GM23338 (cell line): Measurements from ENCODE around the gene TTLL9. TPM values are rescaled to one million over a fixed set of nuclear protein-coding genes. Genes with fewer than 3 reads are reported as not detected.

Experiments used
- ATAC-seq: fragments of 200-7000 bp; cut with Tn5 transposase; 3 replicates; pipeline ENCODE4 v1.9.1; 2020
- DNase-seq: peaks from one replicate; pipeline ENCODE4 v3.0.0-alpha.2; 2015; ENCODE audit warnings: low spot score
- H2AFZ ChIP-seq: fragments of 200-600 bp; sonication (generic); 2 replicates; pipeline ENCODE4 v1.8.0; 2016; ENCODE audit warnings: antibody characterized with exemption, mild to moderate bottlenecking, moderate library complexity
- H3F3A ChIP-seq: fragments of 200-600 bp; sonication (generic); replicated peaks from 2 replicates; pipeline ENCODE4 v1.8.0; 2017; ENCODE audit warnings: antibody characterized with exemption, mixed run types, low read depth
- H3K27ac ChIP-seq: fragments of 200-600 bp; sonication (generic); 2 replicates; pipeline ENCODE4 v1.6.1; 2016; ENCODE audit warnings: low read depth
- H3K27me3 ChIP-seq: fragments of 200-600 bp; sonication (generic); 2 replicates; pipeline ENCODE4 v1.8.0; 2016; ENCODE audit warnings: mild to moderate bottlenecking, mixed run types, moderate library complexity; ENCODE audit not compliant: insufficient read depth
- H3K36me3 ChIP-seq: fragments of 200-600 bp; sonication (generic); 2 replicates; pipeline ENCODE4 v1.8.0; 2016; ENCODE audit warnings: mild to moderate bottlenecking; ENCODE audit not compliant: insufficient read depth
- H3K4me1 ChIP-seq: fragments of 200-600 bp; sonication (generic); 2 replicates; pipeline ENCODE4 v1.8.0; 2016; ENCODE audit warnings: mild to moderate bottlenecking, moderate library complexity; ENCODE audit not compliant: insufficient read depth
- H3K4me2 ChIP-seq: fragments of 200-600 bp; sonication (generic); 2 replicates; pipeline ENCODE4 v1.7.1; 2017; ENCODE audit warnings: mixed run types
- H3K4me3 ChIP-seq: fragments of 200-600 bp; sonication (generic); 2 replicates; pipeline ENCODE4 v1.6.1; 2016; ENCODE audit warnings: mixed run types
- H3K79me2 ChIP-seq: fragments of 200-600 bp; sonication (generic); replicated peaks from 2 replicates; pipeline ENCODE4 v1.8.0; 2017; ENCODE audit warnings: mild to moderate bottlenecking; ENCODE audit not compliant: insufficient read depth
- H3K9me2 ChIP-seq: fragments of 200-600 bp; sonication (generic); 2 replicates; pipeline ENCODE4 v1.8.0; 2017; ENCODE audit not compliant: insufficient read depth
- H4K20me1 ChIP-seq: fragments of 200-600 bp; sonication (generic); replicated peaks from 2 replicates; pipeline ENCODE4 v1.8.0; 2017; ENCODE audit warnings: mild to moderate bottlenecking; ENCODE audit not compliant: insufficient read depth
- H3K27ac Mint-ChIP-seq: 2 replicates; pipeline ENCODE4 v1.8.0; 2020; ENCODE audit warnings: inconsistent platforms, mild to moderate bottlenecking, moderate library complexity, mixed read lengths
- H3K27me3 Mint-ChIP-seq: 3 replicates; pipeline ENCODE4 v1.8.0; 2022; ENCODE audit warnings: low read depth, mild to moderate bottlenecking, moderate library complexity, mixed read lengths, inconsistent platforms; ENCODE audit not compliant: insufficient read depth, poor library complexity
- H3K36me3 Mint-ChIP-seq: 3 replicates; pipeline ENCODE4 v1.8.0; 2021; ENCODE audit warnings: low read depth, mild to moderate bottlenecking, inconsistent platforms, moderate library complexity, mixed read lengths
- H3K4me1 Mint-ChIP-seq: 3 replicates; pipeline ENCODE4 v1.8.0; 2020; ENCODE audit warnings: mild to moderate bottlenecking, inconsistent platforms, mixed read lengths
- H3K4me3 Mint-ChIP-seq: 3 replicates; pipeline ENCODE4 v1.8.0; 2021; ENCODE audit warnings: moderate library complexity, mild to moderate bottlenecking, inconsistent platforms, mixed read lengths
- H3K9me3 Mint-ChIP-seq: 3 replicates; pipeline ENCODE4 v1.8.0; 2020; ENCODE audit warnings: moderate library complexity, mild to moderate bottlenecking, inconsistent platforms, mixed read lengths
- CREB1 ChIP-seq: fragments of 250-450 bp; sonication (Bioruptor Pico); IDR thresholded peaks from 2 replicates; pipeline ENCODE4 v1.5.0; 2020; ENCODE audit warnings: low read depth, mild to moderate bottlenecking, moderate library complexity
- EZH2 ChIP-seq: fragments of 200-600 bp; sonication (generic); IDR thresholded peaks from one replicate; pipeline ENCODE4 v1.8.0; 2017; ENCODE audit warnings: antibody characterized with exemption, mild to moderate bottlenecking, low read depth; ENCODE audit not compliant: unreplicated experiment
- EZH2phosphoT487 ChIP-seq: fragments of 200-600 bp; sonication (generic); IDR thresholded peaks from one replicate; pipeline ENCODE4 v1.8.1; 2018; ENCODE audit warnings: antibody characterized with exemption; ENCODE audit not compliant: unreplicated experiment
- JUNB ChIP-seq: IDR thresholded peaks from one replicate; pipeline ENCODE4 v1.6.1; 2016; ENCODE audit warnings: antibody characterized with exemption; ENCODE audit not compliant: unreplicated experiment
- NANOG ChIP-seq: IDR thresholded peaks from 2 replicates; pipeline ENCODE4 v1.6.1; 2016; ENCODE audit warnings: antibody characterized with exemption, borderline replicate concordance
- STAT1 ChIP-seq: IDR thresholded peaks from one replicate; pipeline ENCODE4 v1.6.1; 2016; ENCODE audit warnings: antibody characterized with exemption; ENCODE audit not compliant: unreplicated experiment
- ZNF114 ChIP-seq: fragments of 250-450 bp; sonication (Bioruptor Pico); IDR thresholded peaks from 2 replicates; pipeline ENCODE4 v1.5.0; 2020; ENCODE audit warnings: mild to moderate bottlenecking, moderate library complexity
- ZNF331 ChIP-seq: fragments of 250-450 bp; sonication (Bioruptor Pico); IDR thresholded peaks from 2 replicates; pipeline ENCODE4 v1.5.0; 2020; ENCODE audit warnings: low read depth, mild to moderate bottlenecking, moderate library complexity
- ZNF462 ChIP-seq: fragments of 250-450 bp; sonication (Bioruptor Pico); IDR thresholded peaks from 2 replicates; pipeline ENCODE4 v1.5.0; 2020; ENCODE audit warnings: mild to moderate bottlenecking, moderate library complexity
- polyA plus RNA-seq: library from polyadenylated mRNA; unstranded; fragments of >200 nt; fragmentation: Nextera tagmentation; extraction: Ambion mirVana; gene quantifications from 2 replicates; pipeline ENCODE4 v1.2.1, GENCODE V29; 2016
- total RNA-seq: library from RNA; depleted of rRNA; stranded (reverse); fragments of >200 nt; shearing (Covaris generic); gene quantifications from 2 replicates; pipeline ENCODE4 v1.2.3, GENCODE V29; 2014
- TF ChIP-seq, protein P1 (sequence below): IDR thresholded peaks from 2 replicates; pipeline ENCODE4 v1.6.1; 2016; ENCODE audit warnings: antibody characterized with exemption
- TF ChIP-seq, protein P2 (sequence below), 2 experiments: fragments of 200-600 bp in 1 of 2; sonication (generic) in 1 of 2; conservative IDR thresholded peaks; 2 replicates each; pipeline versions ENCODE4 v1.5.1 to v1.6.1; 2016 to 2017; ENCODE audit warnings: antibody characterized with exemption in 2 of 2, low read depth in 2 of 2, mild to moderate bottlenecking in 2 of 2, moderate library complexity in 1 of 2

TTLL9 gene
- total and polyA plus RNA-seq, 2 experiments from 2014 or later = not detected

GRCh38 chr20:31870726-31871617 lies 538 bp downstream of the TTLL9 start:
- H2AFZ ChIP-seq = peak overlapping the region; percentile 100
- peak overlapping the region; percentile 99 for H3K4me2 ChIP-seq
- Mint-ChIP-seq H3K4me3 (peak overlapping the region; percentile 76), H3K36me3 (no peaks in the 10 kb centered on the region; the same call in 2 of the 3 replicates), H3K4me1 (peaks cover 9% of the 10 kb centered on the region; the same call in 2 of the 3 replicates), H3K27ac (no peak overlapping the region), H3K9me3 (peaks cover 36% of the 10 kb centered on the region), H3K27me3 (peaks cover 35% of the 10 kb centered on the region)
- TF ChIP-seq, protein P1, sequence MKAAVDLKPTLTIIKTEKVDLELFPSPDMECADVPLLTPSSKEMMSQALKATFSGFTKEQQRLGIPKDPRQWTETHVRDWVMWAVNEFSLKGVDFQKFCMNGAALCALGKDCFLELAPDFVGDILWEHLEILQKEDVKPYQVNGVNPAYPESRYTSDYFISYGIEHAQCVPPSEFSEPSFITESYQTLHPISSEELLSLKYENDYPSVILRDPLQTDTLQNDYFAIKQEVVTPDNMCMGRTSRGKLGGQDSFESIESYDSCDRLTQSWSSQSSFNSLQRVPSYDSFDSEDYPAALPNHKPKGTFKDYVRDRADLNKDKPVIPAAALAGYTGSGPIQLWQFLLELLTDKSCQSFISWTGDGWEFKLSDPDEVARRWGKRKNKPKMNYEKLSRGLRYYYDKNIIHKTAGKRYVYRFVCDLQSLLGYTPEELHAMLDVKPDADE = no peak
- TF ChIP-seq STAT1 = no peak
- no peak for TF ChIP-seq JUNB
- no peak for TF ChIP-seq EZH2phosphoT487
- TF ChIP-seq CREB1 = no peak
- no peak for TF ChIP-seq ZNF331
- TF ChIP-seq ZNF114 (CRISPR knock-in tag) = no peak
- TF ChIP-seq EZH2 = peak; percentile 45
- H3K79me2 ChIP-seq = no peaks in the 10 kb centered on the region
- H3K36me3 ChIP-seq = no peaks in the 10 kb centered on the region
- H3K4me1 ChIP-seq = peaks cover 14% of the 10 kb centered on the region; the same call in 1 of the 2 replicates
- peaks cover 65% of the 10 kb centered on the region for H3K27me3 ChIP-seq
- peaks cover 7% of the 10 kb centered on the region; the same call in 1 of the 2 replicates for H3F3A ChIP-seq
- H3K9me2 ChIP-seq = no peaks in the 10 kb centered on the region
- peak overlapping the region; percentile 95 for H3K4me3 ChIP-seq
- H3K27ac ChIP-seq = no peak overlapping the region
- ATAC-seq = peak; percentile 29
- no peaks in the 10 kb centered on the region; the same call in 1 of the 2 replicates for H4K20me1 ChIP-seq
- peak; percentile 53 for DNase-seq

DNA sequence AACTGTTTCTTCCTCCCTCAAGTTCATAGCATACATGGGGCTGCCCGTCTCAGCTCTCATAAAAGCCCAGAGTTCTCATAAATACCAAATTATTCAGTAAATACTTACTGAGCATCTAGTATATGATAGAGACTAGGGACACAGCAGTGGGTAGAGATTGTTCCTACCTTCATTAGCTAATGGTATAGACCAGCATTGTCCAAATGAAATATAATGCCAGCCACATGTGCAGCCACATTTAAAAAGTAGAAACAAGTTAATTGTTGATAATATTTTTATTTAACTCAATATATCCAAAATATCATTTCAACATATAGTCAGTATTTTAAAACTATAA lies 1.2 kb downstream of the TTLL9 start:
- Histone ChIP-seq H4K20me1 (no peaks in the 10 kb centered on the region; the same call in 1 of the 2 replicates), H3K4me1 (peaks cover 14% of the 10 kb centered on the region; the same call in 1 of the 2 replicates), H3K4me3 (peak overlapping the region; percentile 95; the same call in 1 of the 2 replicates), H3K27ac (no peak overlapping the region), H3F3A (peaks cover 7% of the 10 kb centered on the region; the same call in 1 of the 2 replicates), H3K79me2 (no peaks in the 10 kb centered on the region), H3K27me3 (peaks cover 59% of the 10 kb centered on the region), H3K9me2 (no peaks in the 10 kb centered on the region), H2AFZ (no peak overlapping the region), H3K4me2 (no peak overlapping the region; the same call in 1 of the 2 replicates), H3K36me3 (no peaks in the 10 kb centered on the region)
- no peaks in the 10 kb centered on the region; the same call in 2 of the 3 replicates for H3K36me3 Mint-ChIP-seq
- H3K4me3 Mint-ChIP-seq = 0 out of 3 replicates have a peak overlapping the region, but pooled peaks have one; percentile 76
- no peak overlapping the region for H3K27ac Mint-ChIP-seq
- no peak for DNase-seq
- no peak for ATAC-seq
- peaks cover 32% of the 10 kb centered on the region for H3K9me3 Mint-ChIP-seq
- peaks cover 35% of the 10 kb centered on the region for H3K27me3 Mint-ChIP-seq
- peaks cover 9% of the 10 kb centered on the region; the same call in 2 of the 3 replicates for H3K4me1 Mint-ChIP-seq
- no peak for TF ChIP-seq ZNF114 (CRISPR knock-in tag)
- no peak for TF ChIP-seq CREB1
- TF ChIP-seq, protein P2, sequence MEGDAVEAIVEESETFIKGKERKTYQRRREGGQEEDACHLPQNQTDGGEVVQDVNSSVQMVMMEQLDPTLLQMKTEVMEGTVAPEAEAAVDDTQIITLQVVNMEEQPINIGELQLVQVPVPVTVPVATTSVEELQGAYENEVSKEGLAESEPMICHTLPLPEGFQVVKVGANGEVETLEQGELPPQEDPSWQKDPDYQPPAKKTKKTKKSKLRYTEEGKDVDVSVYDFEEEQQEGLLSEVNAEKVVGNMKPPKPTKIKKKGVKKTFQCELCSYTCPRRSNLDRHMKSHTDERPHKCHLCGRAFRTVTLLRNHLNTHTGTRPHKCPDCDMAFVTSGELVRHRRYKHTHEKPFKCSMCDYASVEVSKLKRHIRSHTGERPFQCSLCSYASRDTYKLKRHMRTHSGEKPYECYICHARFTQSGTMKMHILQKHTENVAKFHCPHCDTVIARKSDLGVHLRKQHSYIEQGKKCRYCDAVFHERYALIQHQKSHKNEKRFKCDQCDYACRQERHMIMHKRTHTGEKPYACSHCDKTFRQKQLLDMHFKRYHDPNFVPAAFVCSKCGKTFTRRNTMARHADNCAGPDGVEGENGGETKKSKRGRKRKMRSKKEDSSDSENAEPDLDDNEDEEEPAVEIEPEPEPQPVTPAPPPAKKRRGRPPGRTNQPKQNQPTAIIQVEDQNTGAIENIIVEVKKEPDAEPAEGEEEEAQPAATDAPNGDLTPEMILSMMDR (conservative IDR thresholded peaks at IDR 0.05; ENCODE audit: low read depth in 2 of 2) = no peak
- TF ChIP-seq NANOG = no peak
- no peak for TF ChIP-seq ZNF462
- no peak for TF ChIP-seq EZH2
- TF ChIP-seq JUNB = no peak
- TF ChIP-seq EZH2phosphoT487 = no peak
